HG02852 (cell line): ENCODE data around the gene ALKBH7.
"Not testable (repeated sequence)": the region's sequence is repeated elsewhere in the genome, so short reads cannot be mapped to it uniquely, and the experiment has no call there.

Source experiments
- ATAC-seq: cut with Tn5 transposase; IDR thresholded peaks from one replicate; pipeline ENCODE4 v1.9.1; 2021; ENCODE audit warnings: mild to moderate bottlenecking, moderate library complexity; ENCODE audit not compliant: unreplicated experiment

ALKBH7 gene, protein sequence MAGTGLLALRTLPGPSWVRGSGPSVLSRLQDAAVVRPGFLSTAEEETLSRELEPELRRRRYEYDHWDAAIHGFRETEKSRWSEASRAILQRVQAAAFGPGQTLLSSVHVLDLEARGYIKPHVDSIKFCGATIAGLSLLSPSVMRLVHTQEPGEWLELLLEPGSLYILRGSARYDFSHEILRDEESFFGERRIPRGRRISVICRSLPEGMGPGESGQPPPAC

DNA sequence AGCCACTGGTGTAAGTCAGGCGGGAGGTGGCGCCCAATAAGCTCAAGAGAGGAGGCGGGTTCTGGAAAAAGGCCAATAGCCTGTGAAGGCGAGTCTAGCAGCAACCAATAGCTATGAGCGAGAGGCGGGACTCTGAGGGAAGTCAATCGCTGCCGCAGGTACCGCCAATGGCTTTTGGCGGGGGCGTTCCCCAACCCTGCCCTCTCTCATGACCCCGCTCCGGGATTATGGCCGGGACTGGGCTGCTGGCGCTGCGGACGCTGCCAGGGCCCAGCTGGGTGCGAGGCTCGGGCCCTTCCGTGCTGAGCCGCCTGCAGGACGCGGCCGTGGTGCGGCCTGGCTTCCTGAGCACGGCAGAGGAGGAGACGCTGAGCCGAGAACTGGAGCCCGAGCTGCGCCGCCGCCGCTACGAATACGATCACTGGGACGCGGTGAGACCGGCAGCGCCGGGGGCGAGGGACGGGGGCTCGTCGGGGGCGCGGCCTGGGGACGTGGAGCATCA is at the start of gene ALKBH7:
Gene ALKBH7, plus strand, starts transcription at position 201 of the 502 bp plus-strand sequence. Its CDS starts 27 bp downstream, at position 228.
- ATAC-seq = peak; percentile 77

DNA sequence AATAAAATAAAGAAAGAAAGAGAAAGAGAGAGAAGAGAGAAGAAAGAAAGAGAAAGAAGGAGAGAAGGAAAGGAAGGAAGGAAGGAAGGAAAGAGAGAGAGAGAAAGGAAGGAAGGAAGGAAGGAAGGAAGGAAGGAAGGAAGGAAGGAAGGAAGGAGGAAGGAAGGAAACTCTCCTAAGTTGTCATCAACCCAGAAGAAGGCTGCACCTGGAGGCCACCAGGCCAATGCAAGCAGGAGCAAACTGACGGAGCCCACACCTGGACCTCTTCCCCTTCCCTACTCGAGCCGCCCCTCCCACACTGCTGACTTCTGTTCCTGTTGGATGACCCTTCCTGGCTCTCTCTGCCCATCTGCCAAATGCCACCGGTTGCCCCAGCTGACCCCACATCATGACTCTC is 47.8 kb upstream of the ALKBH7 start:
- no peak for ATAC-seq

DNA sequence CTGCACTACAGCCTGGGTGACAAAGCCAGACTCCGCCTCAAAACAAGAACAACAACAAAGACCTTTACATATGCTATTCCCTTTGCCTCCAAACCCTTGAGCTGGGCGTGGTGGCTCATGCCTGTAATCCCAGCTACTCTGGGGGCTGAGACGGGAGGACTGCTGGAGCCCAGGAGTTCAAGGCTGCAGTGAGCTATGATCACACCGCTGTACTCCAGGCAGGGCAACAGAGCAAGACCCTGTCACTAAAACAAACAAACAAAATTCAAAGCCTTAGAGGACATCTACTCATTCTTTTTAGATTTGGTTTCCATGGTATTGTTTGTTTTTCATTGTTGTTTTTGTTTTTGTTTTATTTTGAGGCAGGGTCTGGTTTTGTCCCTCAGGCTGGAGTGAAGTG is 47.0 kb upstream of the ALKBH7 start:
- no peak for ATAC-seq

DNA sequence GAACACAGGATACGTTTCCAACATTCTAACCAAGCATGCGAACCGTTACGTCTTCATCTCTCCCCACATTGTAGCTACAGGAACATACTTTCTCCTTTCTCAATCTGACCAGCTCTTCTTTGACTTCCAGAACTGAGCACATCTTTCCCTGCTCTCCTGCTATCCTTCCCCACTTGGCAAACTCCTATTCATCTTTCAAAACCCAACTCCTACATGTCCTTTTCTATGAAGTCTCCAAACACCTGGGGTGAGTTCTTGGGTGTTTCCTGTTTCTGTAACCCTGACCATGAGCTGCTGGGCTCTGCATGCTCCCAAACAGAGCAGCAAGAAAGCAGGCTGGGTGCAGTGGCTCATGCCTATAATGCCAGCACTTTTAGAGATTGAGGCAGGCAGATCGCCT is 45.8 kb upstream of the ALKBH7 start:
- no peak for ATAC-seq

DNA sequence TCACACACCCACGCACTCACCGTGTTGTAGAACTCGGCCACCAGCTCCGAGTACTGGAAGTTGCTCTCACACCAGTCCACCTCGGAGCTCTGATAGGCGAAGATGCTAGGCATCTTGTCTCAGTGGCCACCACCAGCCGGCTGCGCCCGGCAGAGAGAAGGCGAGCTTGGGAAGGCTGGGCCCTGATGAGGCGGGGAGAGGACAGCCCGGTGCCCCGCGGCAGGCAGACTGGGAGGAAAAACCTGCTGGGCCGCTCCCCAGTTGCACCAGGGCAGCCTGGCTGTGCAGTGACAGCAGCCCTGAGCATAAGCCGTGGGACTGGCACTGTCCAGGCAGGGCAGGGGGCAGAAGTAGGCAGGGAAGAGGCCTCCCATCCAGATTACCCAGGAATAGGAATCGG is 39.2 kb upstream of the ALKBH7 start, which contains the start of gene ACER1:
Gene ACER1, minus strand, starts transcription at position 174 of the 400 bp plus-strand sequence. Its CDS starts 61 bp downstream, at position 113.
- no peak for ATAC-seq

DNA sequence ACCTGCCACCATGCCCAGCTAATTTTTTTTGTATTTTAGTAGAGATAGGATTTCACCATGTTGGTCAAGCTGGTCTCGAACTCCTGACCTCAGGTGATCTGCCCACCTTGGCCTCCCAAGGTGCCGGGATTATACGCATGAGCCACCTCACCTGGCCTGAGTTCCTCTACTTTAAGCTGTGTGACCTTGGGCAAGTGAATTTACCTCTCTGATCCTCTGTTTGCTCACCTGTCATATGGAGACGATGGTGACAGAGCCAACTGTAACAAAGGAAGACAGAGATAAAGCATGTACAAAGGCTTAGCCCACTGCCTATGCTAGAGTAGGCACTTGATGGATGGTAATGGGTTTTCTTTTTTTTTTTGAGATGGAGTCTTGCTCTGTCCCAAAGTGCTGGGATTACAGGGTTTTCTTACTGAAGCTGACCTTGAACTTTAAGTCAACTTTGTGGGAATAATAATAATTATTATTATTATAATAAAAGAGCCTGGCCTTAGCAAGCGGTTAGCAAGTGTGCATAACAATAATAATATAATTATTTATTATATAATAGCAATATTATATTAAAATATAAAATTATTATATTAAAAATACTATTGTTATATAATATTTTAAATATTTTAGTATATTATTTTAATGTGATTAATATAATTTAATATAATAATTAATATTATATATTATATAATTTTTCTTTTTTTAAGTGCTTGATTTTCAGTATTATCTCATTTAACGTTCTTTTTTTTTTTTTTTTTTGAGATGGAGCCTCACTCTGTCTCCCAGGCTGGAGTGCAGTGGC is 37.9 kb upstream of the ALKBH7 start:
- ATAC-seq = no peak

DNA sequence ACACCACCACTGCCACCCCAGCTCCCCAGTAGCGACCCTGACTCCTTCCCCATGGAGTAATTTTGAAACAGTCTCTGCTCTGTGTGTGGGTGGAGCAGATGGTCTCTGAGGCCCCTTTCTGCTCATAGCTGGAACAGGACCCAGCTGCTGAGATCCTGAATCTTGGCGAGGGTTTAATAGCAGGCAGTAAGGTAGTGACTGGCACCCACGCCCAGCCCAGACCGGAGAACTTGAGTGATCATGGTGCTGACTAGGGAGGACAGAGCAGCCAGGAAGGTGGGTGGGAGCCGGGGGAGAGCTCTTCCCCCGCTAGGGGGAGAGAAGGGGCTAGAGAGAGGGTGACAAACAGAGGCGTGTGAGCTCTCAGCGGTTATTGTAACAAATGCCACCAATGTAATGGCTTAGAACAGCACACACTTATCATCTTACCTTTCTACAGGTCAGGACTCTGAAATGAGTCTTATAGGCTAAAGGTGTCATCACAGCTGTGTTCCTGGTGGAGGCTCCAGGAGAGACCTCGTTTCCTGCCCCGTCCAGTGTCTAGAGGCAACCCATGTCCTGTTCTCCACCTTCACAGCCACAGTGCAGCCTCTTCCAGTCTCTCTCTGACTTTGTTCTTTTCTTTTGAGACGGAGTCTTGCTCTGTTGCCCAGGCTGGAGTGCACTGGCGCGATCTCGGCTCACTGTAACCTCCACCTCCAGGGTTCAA is 31.9 kb upstream of the ALKBH7 start:
- no peak for ATAC-seq

DNA sequence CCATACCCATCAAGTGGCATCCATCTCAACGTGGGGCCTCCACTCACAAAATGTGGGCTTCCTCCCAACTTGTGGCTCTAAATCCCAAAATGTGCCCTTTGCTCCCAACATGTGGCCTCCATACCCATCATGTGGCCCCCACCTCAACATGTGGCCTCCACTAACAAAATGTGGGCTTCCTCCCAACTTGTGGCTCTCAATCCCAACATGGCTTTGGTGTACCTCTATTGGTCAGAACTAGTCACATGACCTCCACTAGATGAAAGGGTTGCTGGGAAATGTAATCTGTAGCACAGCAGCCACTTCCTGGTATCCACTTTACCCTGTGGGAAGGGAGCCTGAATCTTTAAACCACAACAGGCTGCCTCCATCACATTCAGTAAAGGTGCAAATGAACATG is 29.1 kb upstream of the ALKBH7 start:
- ATAC-seq = no peak

DNA sequence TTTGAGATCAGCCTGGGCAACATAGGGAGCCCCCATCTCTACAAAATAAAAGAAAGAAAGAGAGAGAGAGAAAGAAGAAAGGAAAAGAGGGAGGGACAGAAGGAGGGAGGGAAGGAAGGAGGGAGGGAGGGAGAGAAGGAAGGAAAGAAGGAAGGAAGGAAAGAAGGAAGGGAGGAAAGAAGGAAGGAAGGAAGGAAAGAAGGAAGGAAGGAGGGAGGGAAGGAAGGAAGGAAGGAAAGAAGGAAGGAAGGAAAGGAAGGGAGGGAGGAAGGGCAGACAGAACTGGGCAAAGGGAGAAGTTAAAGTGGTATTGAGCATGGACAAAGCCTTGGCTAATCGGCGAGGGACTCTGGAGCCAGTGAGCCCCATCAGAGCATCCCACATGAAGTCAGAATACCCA is 23.3 kb upstream of the ALKBH7 start:
- not testable (repeated sequence) for ATAC-seq

DNA sequence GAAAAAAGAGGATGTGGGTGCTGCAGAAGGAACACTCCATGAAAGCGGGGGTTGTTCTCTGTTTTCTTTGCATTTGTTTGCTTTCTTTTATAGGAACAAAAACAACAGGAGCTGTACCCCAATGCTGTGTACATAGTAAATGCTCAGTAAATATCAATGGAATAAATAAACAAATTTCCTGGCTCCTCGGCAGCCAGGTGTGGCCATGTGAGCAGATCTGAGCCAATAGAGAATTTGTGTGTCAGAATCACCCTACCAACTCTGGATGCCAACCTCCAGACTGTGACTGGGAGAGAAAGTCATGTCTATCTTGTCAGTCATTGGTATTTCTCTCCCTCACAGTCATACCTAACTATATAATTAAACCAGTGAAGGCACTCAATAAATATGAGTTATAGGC is 21.9 kb upstream of the ALKBH7 start:
- ATAC-seq = no peak

DNA sequence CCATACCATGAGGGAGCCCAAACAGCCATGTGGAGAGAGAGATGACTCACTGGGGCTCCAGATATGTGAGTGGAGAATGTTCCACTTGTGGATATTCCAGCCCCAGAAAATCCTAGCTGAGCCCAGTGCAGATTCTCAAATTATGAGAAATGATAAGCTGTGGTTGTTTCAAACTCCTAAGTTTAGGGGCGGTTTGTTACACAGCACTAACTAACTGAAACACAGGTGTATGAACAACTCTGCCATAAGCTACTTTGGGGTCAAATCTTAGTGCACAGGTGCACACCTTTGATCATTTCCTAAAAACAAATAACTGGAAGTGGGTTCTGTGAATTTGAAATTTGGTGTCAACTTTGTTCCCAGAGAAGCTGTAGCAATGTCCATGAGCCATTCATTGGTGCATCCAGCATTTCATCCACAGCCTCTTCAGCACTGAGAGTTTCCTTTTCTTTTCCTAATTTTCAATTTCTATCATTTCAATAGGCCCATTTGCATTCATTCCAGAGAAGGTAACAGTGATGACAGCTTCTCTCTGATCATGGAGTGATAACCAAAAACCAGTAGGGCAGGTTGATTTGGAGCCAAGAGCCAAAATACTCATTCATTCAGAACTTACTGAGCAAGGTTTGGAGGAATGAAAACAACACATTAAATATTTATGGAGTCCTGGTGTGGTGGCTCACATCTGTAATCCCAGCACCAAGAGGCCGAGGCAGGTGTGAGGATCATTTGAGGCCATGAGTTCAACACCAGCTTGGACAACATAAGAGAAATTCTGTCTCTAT is 20.0 kb upstream of the ALKBH7 start:
- no peak for ATAC-seq

DNA sequence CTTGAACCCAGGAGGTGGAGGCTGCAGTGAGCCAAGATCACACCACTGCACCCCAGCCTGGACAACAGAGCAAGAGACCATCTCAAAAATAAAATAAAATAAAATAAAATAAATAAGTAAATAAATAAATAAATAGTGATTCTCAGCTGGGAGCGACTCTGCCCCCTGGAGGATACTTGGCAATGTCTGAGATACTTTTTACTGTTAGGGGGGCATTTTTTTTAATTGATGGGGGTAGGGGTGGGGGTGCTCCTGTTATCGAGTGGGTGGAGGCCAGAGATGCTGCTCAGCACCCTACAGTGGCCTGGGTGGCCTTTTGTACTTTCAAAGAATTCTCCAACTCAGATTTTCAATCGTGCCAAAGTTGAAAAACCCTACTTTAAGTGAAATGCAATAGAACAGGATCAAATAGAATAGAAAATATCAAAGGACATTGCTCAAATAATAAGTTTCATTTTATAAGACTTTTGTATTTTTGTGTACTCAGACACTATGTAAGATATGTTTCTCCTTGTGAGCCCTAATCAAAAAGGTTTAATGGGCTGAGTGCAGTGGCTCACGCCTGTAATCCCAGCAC is 18.4 kb upstream of the ALKBH7 start:
- ATAC-seq = no peak

DNA sequence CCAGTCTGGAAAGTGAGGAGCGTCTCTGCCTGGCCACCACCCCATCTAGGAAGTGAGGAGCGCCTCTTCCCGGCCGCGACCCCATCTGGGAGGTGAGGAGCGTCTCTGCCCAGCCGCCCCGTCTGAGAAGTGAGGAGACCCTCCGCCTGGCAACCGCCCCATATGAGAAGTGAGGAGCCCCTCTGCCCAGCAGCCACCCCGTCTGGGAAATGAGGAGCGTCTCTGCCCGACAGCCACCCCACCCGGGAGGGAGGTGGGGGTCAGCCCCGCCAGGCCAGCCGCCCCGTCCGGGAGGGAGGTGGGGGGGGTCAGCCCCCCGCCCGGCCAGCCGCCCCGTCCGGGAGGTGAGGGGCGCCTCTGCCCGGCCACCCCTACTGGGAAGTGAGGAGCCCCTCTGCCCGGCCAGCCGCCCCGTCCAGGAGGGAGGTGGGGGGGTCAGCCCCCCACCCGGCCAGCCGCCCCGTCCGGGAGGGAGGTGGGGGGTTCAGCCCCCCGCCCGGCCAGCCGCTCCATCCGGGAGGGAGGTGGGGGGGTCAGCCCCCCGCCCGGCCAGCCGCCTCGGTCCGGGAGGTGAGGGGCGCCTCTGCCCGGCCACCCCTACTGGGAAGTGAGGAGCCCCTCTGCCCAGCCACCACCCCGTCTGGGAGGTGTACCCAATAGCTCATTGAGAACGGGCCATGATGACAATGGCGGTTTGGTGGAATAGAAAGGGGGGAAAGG is 17.1 kb upstream of the ALKBH7 start:
- ATAC-seq = not testable (repeated sequence)

DNA sequence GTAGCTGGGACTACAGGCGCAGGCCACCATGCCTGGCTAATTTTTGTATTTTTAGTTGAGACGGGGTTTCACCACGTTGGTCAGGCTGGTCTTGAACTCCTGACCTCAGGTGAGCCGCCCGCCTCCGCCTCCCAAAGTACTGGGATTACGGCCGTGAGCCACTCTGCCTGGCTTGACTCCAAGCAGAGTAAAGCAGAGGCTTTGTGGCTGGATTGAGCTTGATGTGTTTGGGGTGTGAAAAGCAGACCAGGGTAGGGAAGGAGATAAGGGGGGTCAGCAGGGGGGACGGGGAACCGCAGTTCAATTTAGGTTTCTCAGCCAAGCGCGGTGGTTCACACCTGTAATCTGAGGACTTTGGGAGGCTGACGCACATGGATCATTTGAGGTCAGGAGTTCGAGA is 15.4 kb upstream of the ALKBH7 start:
- ATAC-seq = no peak

DNA sequence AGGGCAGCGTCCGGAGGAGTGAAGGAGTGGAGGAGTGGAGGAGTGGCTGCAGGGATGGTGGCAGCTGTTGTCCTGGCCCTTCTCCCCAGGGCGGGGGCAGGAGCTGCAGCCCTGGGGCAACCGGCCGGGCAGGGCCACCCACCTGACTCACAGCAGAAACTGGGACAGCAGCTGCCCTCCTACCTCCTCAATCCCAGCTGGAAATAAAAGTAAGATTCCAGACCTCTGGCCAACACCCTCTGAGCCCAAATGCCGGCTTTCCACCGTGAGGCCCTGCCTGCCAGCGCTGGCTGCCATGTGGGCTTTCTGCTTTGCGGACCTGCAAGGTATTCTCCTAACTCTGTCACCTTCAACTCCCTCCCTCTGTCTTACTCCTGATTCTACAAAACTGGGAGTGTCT is 14.6 kb upstream of the ALKBH7 start:
- ATAC-seq = no peak

DNA sequence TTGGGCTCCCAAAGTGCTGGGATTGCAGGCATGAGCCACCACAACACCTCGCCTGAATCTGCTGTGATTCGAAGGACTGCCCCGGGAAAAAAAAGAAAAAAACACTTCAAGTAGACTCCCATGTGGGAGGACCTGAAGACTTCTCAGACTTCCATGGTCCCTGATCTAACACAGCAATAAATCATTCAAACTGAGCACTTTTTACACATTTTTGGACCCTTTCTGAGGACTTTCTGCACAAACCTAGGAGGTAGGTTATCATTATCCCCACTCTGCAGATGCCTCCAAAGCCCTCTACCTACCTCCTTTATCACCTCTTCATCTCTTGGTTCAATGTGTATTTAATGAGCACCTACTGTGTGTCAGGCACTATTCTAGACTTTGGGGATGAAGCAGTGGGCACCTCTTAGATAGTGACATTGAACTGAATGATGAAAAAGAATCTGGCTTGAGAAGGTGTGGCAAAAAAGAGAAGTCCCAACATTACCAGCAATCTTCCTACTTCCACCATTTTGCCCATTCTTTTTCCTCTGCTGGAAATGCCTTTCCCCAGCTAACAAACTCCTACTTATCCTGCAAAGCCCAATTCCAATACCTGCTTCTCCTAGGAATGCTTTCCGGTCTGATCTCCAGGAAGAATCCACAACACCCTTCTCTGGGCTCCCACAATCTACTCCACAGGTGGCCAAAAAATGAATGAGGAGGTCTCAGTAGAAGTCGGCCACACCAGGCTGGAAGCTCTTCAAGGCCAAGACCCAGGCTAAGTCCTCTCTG is 12.8 kb upstream of the ALKBH7 start:
- no peak for ATAC-seq

DNA sequence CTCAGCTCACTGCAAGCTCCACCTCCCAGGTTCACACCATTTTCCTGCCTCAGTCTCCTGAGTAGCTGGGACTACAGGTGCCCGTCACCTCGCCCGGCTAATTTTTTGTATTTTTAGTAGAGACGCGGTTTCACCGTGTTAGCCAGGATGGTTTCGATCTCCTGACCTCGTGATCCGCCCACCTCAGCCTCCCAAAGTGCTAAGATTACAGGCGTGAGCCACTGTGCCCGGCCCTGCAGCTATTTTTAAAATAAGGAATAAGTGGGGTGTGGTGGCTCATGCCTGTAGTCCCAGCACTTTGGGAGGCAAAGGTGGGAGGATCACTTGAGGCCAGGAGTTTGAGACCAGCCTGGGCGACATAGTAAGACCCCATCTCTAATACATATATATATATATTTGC is 12.1 kb upstream of the ALKBH7 start:
- ATAC-seq = not testable (repeated sequence)

DNA sequence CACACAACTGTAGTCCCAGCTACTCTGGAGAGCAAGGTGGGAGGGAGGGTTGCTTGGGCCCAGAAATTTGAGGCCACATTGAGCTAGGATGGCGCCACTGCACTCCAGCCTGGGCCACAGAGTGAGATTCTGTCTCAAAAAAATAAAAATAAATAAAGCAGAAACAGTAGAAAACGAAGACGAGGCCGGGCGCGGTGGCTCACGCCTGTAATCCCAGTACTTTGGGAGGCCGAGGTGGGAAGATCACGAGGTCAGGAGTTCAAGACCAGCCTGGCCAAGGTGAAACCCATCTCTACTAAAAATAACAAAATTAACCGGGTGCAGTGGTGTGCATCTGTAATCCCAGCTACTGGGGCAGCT is 11.8 kb upstream of the ALKBH7 start:
- ATAC-seq = not testable (repeated sequence)

DNA sequence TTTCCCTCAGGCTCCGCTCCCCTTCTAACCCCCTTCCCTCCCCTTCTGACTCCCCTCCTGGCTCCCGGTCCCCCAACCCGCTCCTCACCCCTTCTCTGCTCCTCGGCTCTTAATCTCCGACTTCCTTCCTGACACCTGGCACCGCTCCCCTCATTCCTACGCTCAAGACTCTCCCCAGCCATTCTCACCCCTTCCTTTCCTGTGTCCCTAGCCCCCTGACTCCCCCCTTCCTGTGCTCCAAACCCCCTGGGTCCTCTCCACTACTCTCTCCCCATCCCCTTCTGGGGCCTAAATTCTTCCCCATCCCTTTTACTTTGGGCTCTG is 10.6 kb upstream of the ALKBH7 start:
- no peak for ATAC-seq
